HCT116 (cell line): ENCODE data around the gene LEKR1. TPM values are rescaled to one million over a fixed set of nuclear protein-coding genes. Genes with fewer than 3 reads are reported as not detected.
A peak's percentile ranks its signal among the peaks of the same experiment; 100 is the strongest.

ENCODE experiments used
- ATAC-seq: fragments of 200-7000 bp; cut with Tn5 transposase; 2 replicates; pipeline ENCODE4 v1.9.1; 2020; ENCODE audit warnings: mild to moderate bottlenecking, moderate library complexity
- BruUV-seq: library from RNA; stranded (reverse); fragments of 400-500 nt; replicated peaks from 2 replicates; lab custom pipeline; 2021; lab: Mats Ljungman, UMichigan
- CTCF ChIA-PET: fragments of 300-600 bp; sonication (Branson Sonifier 250); formaldehyde crosslinking; loops from one replicate; lab custom pipeline; 2021; ENCODE audit warnings: antibody characterized with exemption; lab: Charles Lee
- POLR2A ChIA-PET: fragments of 300-600, 350-600 bp; sonication (Branson Sonifier 250); formaldehyde crosslinking; loops from one replicate; lab custom pipeline; 2021; ENCODE audit warnings: antibody characterized with exemption; lab: Charles Lee
- RAD21 ChIA-PET, 2 experiments: fragments of 300-600 bp; sonication (Branson Sonifier 250); formaldehyde crosslinking; loops; one replicate each; lab custom pipeline; 2023; ENCODE audit warnings: low total read pairs in 2 of 2; ENCODE audit not compliant: uncharacterized antibody in 2 of 2, unreplicated experiment in 2 of 2, low non-redundant PET in 1 of 2; lab: Charles Lee
- DNase-seq: peaks from one replicate; pipeline ENCODE4 v3.0.0-alpha.2; 2010; ENCODE audit warnings: low read depth, low spot score
- H2AFZ ChIP-seq: fragments of 200-600 bp; shearing (Covaris generic), sonication (generic); 2 replicates; pipeline ENCODE4 v1.6.1; 2017; ENCODE audit warnings: low read depth, mixed run types, mixed read lengths, antibody characterized with exemption, low read length; ENCODE audit not compliant: poor library complexity, severe bottlenecking
- H3K27ac ChIP-seq: 2 replicates; pipeline ENCODE4 v1.5.1; 2012; ENCODE audit warnings: low read depth, low read length
- H3K27me3 ChIP-seq: fragments of 200-600 bp; sonication (generic); 2 replicates; pipeline ENCODE4 v1.6.1; 2016; ENCODE audit warnings: mixed run types, low read length, mixed read lengths; ENCODE audit not compliant: insufficient read depth
- H3K36me3 ChIP-seq, 2 experiments: fragments of 200-500 bp in 1 of 2; fragments of 200-600 bp in 1 of 2; sonication (Bioruptor generic) in 1 of 2; sonication (generic) in 1 of 2; 2 replicates each; pipeline versions ENCODE4 v1.5.1 to v1.6.1; 2014 to 2016; ENCODE audit warnings: low read length in 2 of 2, inconsistent platforms in 1 of 2, mixed read lengths in 1 of 2, mixed run types in 1 of 2; ENCODE audit not compliant: insufficient read depth in 2 of 2, control insufficient read depth in 1 of 2
- H3K4me1 ChIP-seq, 2 experiments: fragments of 200-600 bp in 1 of 2; sonication (generic) in 1 of 2; 2 replicates each; pipeline versions ENCODE4 v1.5.1 to v1.6.1; 2012 to 2017; ENCODE audit warnings: low read length in 2 of 2, inconsistent platforms in 1 of 2, mild to moderate bottlenecking in 1 of 2, mixed read lengths in 1 of 2, mixed run types in 1 of 2, moderate library complexity in 1 of 2; ENCODE audit not compliant: insufficient read depth in 2 of 2, control insufficient read depth in 1 of 2
- H3K4me2 ChIP-seq: fragments of 200-600 bp; sonication (generic); 2 replicates; pipeline ENCODE4 v1.6.1; 2017; ENCODE audit warnings: mixed run types, low read length, mixed read lengths
- H3K4me3 ChIP-seq, 2 experiments: fragments of 200-600 bp in 1 of 2; sonication (generic) in 1 of 2; replicated peaks in 1 of 2; 2 replicates each; pipeline ENCODE4 v1.5.1; 2011 to 2016; ENCODE audit warnings: low read length in 2 of 2, control low read depth in 1 of 2, low read depth in 1 of 2, mild to moderate bottlenecking in 1 of 2, mixed read lengths in 1 of 2, mixed run types in 1 of 2
- H3K79me2 ChIP-seq: fragments of 200-600 bp; sonication (generic); 2 replicates; pipeline ENCODE4 v1.6.1; 2017; ENCODE audit warnings: mild to moderate bottlenecking, mixed run types, low read length, moderate library complexity, mixed read lengths; ENCODE audit not compliant: insufficient read depth
- H3K9ac ChIP-seq: fragments of 200-600 bp; sonication (generic); 2 replicates; pipeline ENCODE4 v1.6.1; 2016; ENCODE audit warnings: low read length, mixed read lengths
- H3K9me2 ChIP-seq: fragments of 200-600 bp; sonication (generic), shearing (Covaris generic); 2 replicates; pipeline ENCODE4 v1.6.1; 2017; ENCODE audit warnings: mixed run types, mild to moderate bottlenecking, moderate library complexity; ENCODE audit not compliant: insufficient read depth
- H3K9me3 ChIP-seq, 2 experiments: fragments of 200-500 bp in 1 of 2; fragments of 200-600 bp in 1 of 2; sonication (Bioruptor generic) in 1 of 2; sonication (generic) in 1 of 2; 2 replicates each; pipeline ENCODE4 v1.6.1; 2014 to 2017; ENCODE audit warnings: low read length in 2 of 2, mixed read lengths in 2 of 2, inconsistent platforms in 1 of 2, low read depth in 1 of 2, mild to moderate bottlenecking in 1 of 2, mixed run types in 1 of 2, moderate library complexity in 1 of 2; ENCODE audit not compliant: control insufficient read depth in 1 of 2, insufficient read depth in 1 of 2
- H4K20me1 ChIP-seq: fragments of 200-600 bp; sonication (generic), shearing (Covaris generic); 2 replicates; pipeline ENCODE4 v1.6.1; 2017; ENCODE audit warnings: mixed run types, mild to moderate bottlenecking, moderate library complexity; ENCODE audit not compliant: insufficient read depth
- CBX3 ChIP-seq: IDR thresholded peaks from 2 replicates; pipeline ENCODE4 v1.6.1; 2012; ENCODE audit warnings: low read depth
- ELF1 ChIP-seq: IDR thresholded peaks from 2 replicates; pipeline ENCODE4 v1.6.1; 2012; ENCODE audit warnings: low read depth, borderline replicate concordance
- EZH2 ChIP-seq: fragments of 200-600 bp; sonication (generic); IDR thresholded peaks from 2 replicates; pipeline ENCODE4 v1.6.1; 2017; ENCODE audit warnings: antibody characterized with exemption, mixed run types
- EZH2phosphoT487 ChIP-seq: fragments of 200-600 bp; IDR thresholded peaks from 2 replicates; pipeline ENCODE4 v1.6.1; 2018; ENCODE audit warnings: antibody characterized with exemption, borderline replicate concordance
- FOSL1 ChIP-seq: IDR thresholded peaks from 2 replicates; pipeline ENCODE4 v1.6.1; 2012; ENCODE audit warnings: low read depth
- JUND ChIP-seq: IDR thresholded peaks from 2 replicates; pipeline ENCODE4 v1.6.1; 2012
- POLR2A ChIP-seq: IDR thresholded peaks from 2 replicates; pipeline ENCODE4 v1.7.0; 2011; ENCODE audit warnings: borderline replicate concordance; ENCODE audit not compliant: insufficient read depth, insufficient read length; ENCODE audit errors: extremely low read depth
- TCF7L2 ChIP-seq: IDR thresholded peaks from 2 replicates; pipeline ENCODE4 v1.7.0; 2011; ENCODE audit warnings: borderline replicate concordance, inconsistent platforms; ENCODE audit not compliant: insufficient read depth, insufficient read length; ENCODE audit errors: extremely low read depth
- ZFX ChIP-seq: fragments of 450-650 bp; IDR thresholded peaks from 2 replicates; pipeline ENCODE4 v1.6.1; 2017
- intact Hi-C: fragments of 100-400 bp; cut with micrococcal nuclease; formaldehyde crosslinking; loops from 2 replicates; pipeline ENCODE4 v1.10.0; 2022
- total RNA-seq: library from RNA; stranded (reverse); gene quantifications from one replicate; pipeline ENCODE4 v1.2.1, GENCODE V29; 2021; ENCODE audit not compliant: unreplicated experiment
- TF ChIP-seq, protein P1 (sequence below): IDR thresholded peaks from 2 replicates; pipeline ENCODE4 v1.6.1; 2012
- TF ChIP-seq, protein P2 (sequence below): IDR thresholded peaks from 2 replicates; pipeline ENCODE4 v1.6.1; 2012; ENCODE audit warnings: low read depth
- TF ChIP-seq, protein P3 (sequence below): IDR thresholded peaks from 2 replicates; pipeline ENCODE4 v1.6.1; 2011; ENCODE audit warnings: mild to moderate bottlenecking, low read length, moderate library complexity; ENCODE audit not compliant: insufficient replicate concordance; ENCODE audit errors: extremely low read depth

The LEKR1 gene
- total RNA-seq, 1 experiment from 2014 or later: 2.1 TPM

DNA sequence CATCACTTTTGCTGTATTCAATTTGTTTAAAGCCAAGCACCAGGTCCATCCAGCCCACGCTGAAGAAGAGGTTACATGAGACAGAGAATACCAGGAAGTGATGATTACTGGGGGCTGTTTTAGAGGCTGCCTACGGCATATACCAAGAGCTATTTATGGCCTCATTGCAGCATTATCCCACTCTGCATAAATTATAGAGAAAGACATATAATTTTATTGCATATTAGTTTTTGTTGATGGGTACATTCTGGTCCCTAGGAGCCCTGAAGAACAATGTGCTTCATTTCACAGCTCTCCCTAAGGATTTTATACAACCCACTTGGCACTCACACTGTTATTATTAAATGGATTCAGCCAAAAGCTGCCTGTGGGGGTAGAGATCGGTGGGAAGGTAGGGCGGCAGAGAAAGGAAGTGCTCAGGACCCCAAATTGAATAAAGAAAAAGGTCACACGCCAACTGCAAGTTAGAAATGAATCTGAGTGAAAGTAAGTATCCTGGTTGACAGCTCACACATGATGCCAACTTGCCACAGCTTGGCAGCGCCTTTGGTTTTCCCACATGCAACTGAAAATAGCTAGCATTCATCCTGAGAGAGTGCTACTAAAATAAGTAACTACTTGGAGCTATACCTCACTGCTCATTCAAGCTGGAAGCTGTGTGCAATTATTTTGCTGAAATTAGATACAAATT, 260.1 kb downstream of the LEKR1 start:
- intact Hi-C loops: no loop called here
- Histone ChIP-seq H4K20me1 (no peaks in the 10 kb centered on the region), H3K27me3 (no peaks in the 10 kb centered on the region), H3K27ac (no peak overlapping the region), H3K36me3 (no peaks in the 10 kb centered on the region), H3K4me1 (peaks cover 22 to 64% of the 10 kb centered on the region in 2 experiments), H3K79me2 (no peaks in the 10 kb centered on the region), H2AFZ (no peak overlapping the region), H3K4me2 (no peak overlapping the region), H3K9me3 (no peaks in the 10 kb centered on the region), H3K9me2 (no peaks in the 10 kb centered on the region), H3K4me3 (no peak overlapping the region), H3K9ac (no peak overlapping the region)
- no peak for DNase-seq
- TF ChIP-seq EZH2 (no peak), ZFX (no peak), POLR2A (no peak), FOSL1 (no peak)
- CTCF ChIA-PET: interaction anchor here (0.9 to 1.0 kb wide), 2 partner anchors 45 to 51 kb away, joined by 3 to 4 read pairs; no protein-coding TSS in a partner anchor
- RAD21 ChIA-PET: no interaction called here
- no TSS peak for BruUV-seq
- no peak for ATAC-seq
- POLR2A ChIA-PET: no interaction called here

DNA sequence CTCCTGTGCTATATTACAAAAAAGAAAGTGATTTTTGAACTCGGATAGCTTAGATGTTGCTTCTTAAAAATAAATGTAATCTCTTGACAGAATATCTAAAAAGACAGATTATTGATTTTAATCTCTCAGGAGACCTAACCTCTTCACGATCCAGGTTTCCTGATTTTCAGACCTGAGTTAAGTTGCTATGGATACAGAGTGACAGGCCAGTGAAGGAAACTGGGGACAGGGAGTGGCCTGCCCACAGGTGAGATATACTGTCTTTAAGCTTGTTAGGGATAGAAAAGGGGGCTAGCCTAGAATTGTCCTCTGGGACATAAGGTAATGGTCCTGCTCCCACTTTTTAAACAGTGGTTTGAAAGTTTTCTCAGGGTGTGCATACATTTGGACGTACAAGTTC, 260.6 kb downstream of the LEKR1 start:
- ChIA-PET RAD21 (no interaction called here), POLR2A (interaction anchor here (1.4 kb wide), 1 partner anchor 41 kb away, joined by 4 read pairs; no protein-coding TSS in a partner anchor), CTCF (interaction anchor here (0.9 to 1.0 kb wide), 2 partner anchors 44 to 51 kb away, joined by 3 to 4 read pairs; no protein-coding TSS in a partner anchor)
- no TSS peak for BruUV-seq
- Histone ChIP-seq H3K9me3 (no peaks in the 10 kb centered on the region), H3K4me3 (no peak overlapping the region), H4K20me1 (no peaks in the 10 kb centered on the region), H2AFZ (no peak overlapping the region), H3K27me3 (no peaks in the 10 kb centered on the region), H3K9ac (peak overlapping the region; percentile 72; the same call in 1 of the 2 replicates), H3K79me2 (no peaks in the 10 kb centered on the region), H3K27ac (no peak overlapping the region), H3K9me2 (no peaks in the 10 kb centered on the region), H3K4me2 (peak overlapping the region; percentile 80), H3K36me3 (no peaks in the 10 kb centered on the region), H3K4me1 (peaks cover 19 to 58% of the 10 kb centered on the region in 2 experiments)
- TF ChIP-seq, protein P1, sequence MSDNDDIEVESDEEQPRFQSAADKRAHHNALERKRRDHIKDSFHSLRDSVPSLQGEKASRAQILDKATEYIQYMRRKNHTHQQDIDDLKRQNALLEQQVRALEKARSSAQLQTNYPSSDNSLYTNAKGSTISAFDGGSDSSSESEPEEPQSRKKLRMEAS: no peak
- TF ChIP-seq POLR2A (no peak), FOSL1 (no peak), TCF7L2 (no peak), EZH2 (no peak), JUND (no peak), ELF1 (no peak), EZH2phosphoT487 (no peak), CBX3 (no peak)
- TF ChIP-seq, protein P2, sequence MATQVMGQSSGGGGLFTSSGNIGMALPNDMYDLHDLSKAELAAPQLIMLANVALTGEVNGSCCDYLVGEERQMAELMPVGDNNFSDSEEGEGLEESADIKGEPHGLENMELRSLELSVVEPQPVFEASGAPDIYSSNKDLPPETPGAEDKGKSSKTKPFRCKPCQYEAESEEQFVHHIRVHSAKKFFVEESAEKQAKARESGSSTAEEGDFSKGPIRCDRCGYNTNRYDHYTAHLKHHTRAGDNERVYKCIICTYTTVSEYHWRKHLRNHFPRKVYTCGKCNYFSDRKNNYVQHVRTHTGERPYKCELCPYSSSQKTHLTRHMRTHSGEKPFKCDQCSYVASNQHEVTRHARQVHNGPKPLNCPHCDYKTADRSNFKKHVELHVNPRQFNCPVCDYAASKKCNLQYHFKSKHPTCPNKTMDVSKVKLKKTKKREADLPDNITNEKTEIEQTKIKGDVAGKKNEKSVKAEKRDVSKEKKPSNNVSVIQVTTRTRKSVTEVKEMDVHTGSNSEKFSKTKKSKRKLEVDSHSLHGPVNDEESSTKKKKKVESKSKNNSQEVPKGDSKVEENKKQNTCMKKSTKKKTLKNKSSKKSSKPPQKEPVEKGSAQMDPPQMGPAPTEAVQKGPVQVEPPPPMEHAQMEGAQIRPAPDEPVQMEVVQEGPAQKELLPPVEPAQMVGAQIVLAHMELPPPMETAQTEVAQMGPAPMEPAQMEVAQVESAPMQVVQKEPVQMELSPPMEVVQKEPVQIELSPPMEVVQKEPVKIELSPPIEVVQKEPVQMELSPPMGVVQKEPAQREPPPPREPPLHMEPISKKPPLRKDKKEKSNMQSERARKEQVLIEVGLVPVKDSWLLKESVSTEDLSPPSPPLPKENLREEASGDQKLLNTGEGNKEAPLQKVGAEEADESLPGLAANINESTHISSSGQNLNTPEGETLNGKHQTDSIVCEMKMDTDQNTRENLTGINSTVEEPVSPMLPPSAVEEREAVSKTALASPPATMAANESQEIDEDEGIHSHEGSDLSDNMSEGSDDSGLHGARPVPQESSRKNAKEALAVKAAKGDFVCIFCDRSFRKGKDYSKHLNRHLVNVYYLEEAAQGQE: no peak
- TF ChIP-seq, protein P3, sequence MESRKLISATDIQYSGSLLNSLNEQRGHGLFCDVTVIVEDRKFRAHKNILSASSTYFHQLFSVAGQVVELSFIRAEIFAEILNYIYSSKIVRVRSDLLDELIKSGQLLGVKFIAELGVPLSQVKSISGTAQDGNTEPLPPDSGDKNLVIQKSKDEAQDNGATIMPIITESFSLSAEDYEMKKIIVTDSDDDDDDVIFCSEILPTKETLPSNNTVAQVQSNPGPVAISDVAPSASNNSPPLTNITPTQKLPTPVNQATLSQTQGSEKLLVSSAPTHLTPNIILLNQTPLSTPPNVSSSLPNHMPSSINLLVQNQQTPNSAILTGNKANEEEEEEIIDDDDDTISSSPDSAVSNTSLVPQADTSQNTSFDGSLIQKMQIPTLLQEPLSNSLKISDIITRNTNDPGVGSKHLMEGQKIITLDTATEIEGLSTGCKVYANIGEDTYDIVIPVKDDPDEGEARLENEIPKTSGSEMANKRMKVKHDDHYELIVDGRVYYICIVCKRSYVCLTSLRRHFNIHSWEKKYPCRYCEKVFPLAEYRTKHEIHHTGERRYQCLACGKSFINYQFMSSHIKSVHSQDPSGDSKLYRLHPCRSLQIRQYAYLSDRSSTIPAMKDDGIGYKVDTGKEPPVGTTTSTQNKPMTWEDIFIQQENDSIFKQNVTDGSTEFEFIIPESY: no peak
- DNase-seq (no peak), ATAC-seq (no peak)
- intact Hi-C loops: no loop called here
